SHP77 treated with DMSO at 0.1 percent for 48 hours (cell line): Measurements from ENCODE around the gene CCL17.
A peak's percentile ranks its signal among the peaks of the same experiment; 100 is the strongest.
"Not testable (repeated sequence)": the region's sequence is repeated elsewhere in the genome, so short reads cannot be mapped to it uniquely, and the experiment has no call there.

Source experiments
- DNase-seq: peaks from one replicate; lab custom pipeline; 2025; lab: John Stamatoyannopoulos, UW

The CCL17 gene

DNA sequence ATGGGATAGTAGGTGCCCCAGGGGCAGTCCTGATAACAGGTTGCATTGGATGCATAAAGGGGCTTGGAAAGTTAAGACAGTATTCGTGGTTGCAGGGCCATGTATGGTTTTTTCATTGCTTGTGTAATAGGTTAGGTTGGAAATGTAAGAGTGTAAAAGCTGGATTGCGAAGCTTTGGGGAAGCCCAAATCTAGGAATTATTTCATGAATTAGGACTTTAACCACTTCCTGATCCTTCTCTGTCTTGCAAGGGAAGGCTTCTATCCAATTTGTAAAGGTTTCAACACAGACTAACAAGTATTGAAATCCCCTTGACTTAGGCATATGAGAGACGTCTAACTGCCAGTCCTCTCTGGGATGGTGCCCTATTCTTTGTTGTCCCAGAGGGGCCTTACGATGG lies 7.8 kb upstream of the CCL17 start:
- no peak for DNase-seq

DNA sequence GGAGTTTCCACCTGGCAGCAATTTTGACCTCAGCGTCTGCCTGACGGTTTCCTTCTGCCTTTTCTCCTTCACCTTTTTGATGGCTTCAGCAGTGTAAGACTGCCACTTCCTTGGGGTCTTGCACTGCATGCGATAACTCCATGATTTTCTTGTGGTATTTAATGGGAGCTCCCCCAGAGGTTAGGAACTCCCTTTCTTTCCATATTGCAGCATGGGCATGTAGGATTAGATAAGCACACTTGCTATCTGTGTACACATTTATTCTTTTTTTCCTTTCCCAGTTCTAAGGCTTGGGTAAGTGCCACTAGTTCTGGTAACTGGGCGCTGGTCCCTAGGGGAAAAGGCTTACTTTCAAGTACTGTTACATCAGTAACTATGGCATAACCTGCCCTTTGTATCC lies 7.1 kb upstream of the CCL17 start:
- DNase-seq, result not testable (repeated sequence)

DNA sequence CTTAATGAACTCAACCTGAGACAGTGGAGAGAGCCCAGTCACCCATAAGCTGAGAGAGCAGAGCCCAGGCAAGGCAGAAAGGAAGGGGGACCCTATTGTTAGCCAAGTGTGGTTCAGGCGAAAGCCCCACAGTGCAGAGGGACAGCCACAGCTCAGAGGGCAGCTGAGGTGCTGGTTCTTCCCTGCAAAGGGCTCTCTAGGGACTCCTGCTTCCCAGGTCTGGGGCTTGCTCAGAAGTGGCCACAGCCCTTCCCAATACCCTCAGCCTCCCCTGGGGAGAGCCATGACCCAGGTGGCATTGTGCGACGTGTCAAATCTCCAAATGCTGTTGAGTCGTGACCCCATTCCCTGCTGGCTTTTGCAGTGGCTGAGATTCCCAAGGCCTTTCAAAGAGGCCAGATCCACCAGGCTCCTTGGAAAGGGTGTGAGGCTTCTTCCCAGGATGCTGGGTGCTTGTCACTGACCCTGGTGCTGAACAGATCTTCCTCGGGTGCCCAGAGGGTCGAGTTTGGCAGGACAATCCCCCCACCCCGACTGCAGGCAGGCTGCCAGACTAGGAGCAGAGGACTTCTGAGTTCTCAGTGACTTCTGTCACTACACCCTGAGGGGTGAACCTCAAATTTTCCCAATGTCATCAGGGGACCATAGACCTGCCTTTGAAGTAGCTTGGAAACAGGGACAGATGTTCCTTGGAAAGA lies 2.5 kb upstream of the CCL17 start:
- DNase-seq, result no peak

DNA sequence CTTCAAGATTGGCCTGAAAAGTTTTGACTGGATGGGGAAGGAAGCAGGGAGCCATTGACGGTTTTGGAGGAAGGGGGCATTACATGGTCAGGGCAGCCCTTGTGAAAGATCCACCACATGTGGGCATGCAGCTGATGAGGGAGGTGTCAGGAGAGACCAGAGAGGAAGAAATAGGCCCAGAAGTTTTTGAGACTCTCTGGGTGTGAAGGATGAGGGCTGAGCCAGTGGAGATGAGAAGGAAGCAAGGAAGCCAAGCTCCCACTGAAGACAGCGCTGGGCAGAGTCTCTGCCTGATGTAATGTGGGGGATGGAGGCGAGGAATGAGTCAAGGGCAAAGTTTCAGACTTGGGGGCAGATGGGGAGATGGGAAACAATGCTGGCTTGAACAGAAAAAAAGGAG lies 530 bp downstream of the CCL17 start:
- no peak for DNase-seq

DNA sequence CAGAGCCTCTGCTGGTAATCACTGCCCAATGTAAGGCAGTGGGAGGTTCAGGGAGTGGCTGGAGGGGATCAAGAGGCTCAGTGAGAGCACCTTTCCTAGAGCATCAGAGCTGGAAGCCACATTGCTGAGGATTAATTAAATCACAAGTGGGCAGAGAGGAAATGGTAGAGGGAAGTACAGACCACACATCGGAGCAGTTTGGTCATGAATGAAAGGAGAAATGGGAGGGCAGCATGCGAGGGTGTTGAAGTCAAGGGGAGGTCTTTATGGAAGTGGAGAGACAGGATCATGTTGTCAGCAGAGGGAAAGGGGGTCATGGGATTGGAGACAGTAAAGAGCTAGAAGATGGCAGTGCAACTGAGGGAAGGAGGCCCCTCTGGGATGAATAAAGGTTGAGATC lies 2.3 kb downstream of the CCL17 start:
- no peak for DNase-seq

DNA sequence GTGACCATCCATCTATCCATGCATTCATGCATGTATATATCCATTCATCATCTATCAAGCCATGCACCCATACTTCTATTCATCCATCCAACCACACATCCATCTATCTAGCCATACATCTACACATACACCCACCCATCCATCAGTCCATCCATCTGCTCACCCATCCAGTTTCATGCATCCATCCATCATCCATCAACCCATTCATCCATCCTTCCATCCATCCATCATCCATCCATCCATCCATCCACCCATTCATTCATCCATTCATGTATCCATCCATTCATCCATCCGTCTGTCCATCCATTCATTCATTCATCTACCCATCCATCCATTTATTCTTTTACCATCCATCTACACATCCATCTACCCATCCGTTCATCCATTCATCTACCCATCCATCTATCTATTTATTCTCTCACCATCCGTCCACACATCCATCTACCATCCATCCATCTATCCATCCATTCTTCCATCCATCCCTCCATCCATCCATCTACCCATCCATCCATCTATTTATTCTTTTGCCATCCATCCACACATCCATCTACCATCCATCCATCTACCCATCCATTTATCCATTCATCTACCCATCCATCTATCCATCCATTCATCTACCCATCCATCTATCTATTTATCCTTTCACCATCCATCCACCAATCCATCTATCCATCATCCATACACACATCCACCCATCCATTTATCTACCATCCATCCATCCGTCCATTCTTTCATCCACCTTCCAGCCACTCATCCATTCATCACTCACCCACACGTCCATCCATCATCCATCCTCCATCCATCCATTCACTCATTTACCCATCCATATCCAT lies 3.2 kb downstream of the CCL17 start:
- DNase-seq, result no peak

DNA sequence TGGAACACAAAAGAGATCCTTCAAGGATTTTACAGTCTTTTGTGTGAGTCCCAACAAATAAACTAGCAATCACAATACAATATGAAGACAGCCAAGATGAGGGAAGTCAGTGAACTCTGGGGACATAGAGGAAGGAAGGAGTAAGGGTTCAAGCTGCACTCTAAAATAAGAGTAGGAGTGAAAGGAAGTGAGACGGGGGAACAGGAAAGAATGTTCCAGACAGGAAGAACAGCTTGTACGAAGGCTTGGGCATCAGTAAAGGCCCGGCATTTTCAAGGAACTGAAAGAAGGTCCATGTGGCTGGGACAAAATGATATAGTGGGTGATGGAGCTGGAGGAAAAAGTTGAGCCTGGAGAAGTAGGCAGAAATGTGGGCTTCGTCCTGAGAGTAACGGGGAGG lies 4.5 kb downstream of the CCL17 start:
- DNase-seq, result no peak

DNA sequence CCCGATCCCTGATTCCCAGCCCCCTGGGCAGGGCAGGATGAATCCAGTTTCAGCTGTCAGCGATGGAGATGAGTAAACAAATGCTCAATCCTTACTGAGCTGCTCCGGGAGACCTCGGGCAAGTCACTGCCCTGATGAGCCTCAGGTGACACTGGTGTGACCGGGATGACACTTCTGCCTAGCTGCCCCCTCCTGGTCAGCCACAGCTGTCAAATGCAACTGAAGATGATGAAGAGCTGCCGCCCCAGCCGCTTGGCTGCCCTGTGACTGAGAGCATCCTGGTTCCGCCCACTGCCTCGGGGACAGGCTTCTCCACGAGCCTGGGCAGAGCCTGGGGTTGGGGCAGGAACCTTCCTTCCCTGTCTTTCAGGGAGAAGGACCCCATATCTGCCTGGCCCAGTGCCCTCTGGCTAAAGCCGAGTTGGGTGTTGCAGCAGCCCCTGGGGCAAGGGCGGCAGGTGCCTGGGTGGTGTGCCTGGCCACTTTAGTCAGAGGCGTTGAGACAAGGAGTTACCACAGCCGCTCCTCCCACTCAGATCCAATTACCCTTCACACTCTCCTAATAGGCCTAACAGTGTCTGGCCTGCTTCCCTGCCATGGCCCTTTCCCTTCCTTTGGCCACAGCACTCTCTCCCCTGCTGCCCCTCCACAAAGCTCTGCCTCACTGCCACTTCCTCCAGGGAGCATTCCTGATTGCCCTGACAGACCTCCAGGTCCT lies 5.5 kb downstream of the CCL17 start:
- no peak for DNase-seq

DNA sequence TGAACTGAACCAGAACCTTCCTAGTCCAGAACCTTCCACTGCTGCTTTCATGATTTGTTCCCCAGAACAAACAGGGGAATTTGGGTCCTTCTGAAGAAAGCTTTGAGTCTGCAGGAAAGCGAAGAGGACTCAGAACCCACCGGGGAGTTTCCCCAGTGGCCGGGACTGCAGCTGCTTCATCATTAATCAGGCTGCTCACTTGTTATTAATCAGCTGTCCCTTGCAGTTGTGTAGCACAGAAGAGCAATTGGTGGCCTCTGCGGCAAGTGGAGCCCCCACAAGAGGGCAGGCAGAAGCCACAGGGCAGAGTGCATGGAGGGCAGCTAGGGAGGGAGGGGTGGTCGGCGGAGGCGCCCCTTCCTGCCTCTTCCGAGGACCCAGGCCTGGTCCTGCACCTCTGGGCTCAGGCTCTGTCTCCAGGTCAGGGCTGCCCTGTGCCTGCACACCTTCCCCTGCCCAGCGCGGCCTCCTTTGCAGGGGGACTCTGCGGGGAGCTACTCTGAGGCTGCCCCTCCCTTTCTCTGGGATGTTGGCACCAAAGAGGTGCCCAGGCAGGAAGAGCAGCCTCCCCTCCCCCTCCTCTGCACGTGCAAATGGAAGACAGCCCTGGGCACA lies 6.9 kb downstream of the CCL17 start:
- no peak for DNase-seq

DNA sequence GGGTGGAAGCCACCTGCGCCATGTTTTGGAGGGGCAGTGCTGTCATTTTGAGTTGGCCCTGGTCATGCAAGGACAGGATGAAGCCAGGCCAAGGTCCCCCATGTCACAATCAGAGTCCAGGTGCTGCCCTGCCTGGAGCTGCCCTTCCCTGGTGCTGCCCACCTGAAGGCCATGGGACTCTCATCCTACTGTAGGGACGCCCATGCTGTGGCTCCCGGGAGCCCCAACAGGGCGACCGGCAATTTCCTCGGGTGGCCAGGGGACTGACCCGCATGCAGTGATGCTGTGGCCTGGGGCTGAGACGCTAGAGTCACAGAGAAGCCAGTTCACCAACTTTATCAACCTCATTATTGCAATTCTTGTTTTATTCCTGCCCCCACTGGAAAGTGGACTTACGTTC lies 8.0 kb downstream of the CCL17 start:
- no peak for DNase-seq

DNA sequence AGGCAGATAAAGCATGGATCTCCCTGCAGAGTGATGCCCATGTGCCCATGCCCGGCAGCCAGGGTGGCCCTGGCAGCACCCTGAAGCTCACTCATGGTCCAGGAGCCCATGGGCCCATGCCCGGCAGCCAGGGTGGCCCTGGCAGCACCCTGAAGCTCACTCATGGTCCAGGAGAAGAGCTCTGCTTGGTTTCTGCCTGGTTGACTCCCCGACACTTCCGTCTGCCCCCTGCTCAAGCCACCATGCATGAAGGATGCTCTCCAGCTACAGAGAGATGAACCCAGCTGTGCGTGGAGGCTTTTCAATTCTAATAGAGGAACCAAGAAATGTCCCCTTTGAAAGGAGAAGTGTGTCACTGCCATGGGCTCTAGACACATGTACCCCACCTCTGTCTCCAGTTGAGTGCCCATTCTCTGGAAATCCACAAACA lies 8.7 kb downstream of the CCL17 start:
- DNase-seq, result no peak

DNA sequence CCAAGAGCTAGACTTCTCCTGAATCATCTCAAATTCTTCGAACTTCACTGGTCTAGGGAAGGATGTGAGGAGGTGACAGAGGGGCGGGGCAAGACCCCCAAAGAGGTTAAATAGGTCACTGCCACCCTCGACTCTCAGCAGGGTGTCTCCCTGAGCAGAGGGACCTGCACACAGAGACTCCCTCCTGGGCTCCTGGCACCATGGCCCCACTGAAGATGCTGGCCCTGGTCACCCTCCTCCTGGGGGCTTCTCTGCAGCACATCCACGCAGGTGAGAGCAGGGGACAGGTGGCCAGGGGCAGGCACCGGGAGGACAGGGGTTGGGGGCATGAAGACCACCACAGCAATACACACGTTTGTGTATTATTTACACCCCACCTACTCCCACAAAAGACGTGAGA lies 9.2 kb downstream of the CCL17 start:
- no peak for DNase-seq

DNA sequence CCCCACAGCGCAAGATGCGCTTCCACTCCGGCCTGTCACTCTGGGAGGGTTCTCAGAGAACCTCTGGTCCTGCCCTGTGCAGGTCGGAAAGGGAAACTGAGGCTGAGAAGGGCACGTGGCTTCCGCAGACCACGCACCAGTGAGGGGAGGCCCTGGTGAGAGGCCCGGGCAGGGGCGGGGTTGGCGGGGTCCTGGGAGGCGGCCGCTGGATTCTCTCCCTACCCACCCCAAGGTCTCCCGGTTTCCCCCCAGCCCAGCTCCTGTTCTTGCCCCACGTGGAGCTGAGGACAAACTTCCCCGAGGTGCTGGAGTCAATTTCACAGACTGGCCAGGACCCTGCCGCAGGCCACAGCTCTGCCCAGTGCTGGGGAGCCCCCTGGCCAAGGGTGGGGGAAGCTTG lies 11.5 kb downstream of the CCL17 start:
- no peak for DNase-seq

DNA sequence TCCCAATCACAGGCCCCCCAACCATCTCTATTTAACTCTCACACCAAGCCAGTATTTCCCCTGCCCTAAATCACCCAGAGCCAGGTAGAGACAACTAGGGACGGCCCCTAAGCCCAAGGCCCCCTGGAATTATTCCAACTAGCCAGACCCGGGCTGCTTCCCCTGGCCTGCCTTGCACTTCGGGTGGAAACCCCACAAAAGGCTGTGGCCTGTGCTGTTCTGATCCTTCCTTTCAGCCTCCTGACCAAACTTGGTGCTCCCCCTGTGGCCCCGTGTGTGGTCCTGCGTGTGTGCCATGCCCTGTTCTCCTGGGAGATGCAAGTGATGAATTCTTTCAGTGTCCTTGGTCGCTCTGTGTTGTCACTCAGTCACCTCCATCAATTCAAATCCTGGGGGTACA lies 14.9 kb downstream of the CCL17 start:
- DNase-seq, result no peak

DNA sequence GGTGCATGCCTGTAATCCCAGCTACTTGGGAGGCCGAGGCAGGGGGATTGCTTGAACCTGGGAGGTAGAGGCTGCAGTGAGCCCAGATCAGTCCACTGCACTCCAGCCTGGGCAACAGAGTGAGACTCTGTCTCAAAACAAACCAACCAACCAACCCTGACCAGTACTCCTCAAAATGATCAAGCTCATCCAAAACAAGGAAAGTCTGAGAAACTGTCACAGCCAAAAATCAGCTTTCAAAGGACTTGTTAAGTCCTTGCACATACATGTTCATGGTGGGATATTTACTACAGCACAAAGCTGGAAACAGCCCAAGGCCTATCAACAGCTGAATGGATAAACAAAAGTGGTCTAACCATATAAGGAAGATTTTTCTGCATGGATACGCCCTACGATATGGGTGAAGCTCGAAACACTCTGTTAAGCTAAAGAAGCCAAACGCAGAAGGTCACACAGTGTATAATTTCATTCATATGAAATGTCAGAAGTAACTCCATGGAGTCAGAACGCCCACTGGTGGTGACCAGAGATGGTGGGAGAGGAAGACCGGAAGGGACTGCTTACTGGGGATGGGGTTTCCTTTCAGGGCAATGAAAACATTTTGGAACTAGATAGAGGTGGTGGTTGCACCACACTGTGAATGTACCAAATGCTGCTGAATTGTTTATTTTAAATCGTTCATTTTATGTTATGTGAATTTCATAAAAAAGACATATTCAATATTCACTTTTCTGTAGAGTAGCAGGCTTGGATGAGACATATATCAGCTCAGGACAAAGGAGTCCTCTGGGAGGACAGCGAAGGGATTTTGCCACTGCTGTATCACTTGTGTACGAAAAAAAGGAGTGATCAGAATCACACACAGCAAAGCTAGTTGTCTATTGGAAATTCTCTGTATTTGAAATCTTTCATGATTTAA lies 17.7 kb downstream of the CCL17 start:
- peak; percentile 67 for DNase-seq

DNA sequence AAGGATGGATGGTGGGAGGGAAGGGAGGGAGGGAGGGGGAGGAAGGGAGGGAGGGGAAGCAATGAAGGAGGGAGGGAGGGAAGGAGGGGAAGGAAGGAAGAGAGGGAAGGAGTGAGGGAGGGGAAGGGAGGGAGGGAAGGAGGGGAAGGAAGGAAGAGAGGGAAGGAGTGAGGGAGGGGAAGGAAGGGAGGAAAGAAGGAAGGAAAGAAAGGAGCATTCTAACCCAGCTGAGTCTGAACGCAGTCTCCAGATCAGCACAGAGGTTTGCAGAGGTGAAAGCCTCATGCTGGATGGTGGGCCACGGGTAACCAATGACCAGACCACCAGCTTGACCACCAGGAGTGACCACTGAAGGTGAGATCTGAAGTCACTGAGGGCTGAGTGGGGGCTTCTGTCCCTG lies 18.6 kb downstream of the CCL17 start:
- DNase-seq, result no peak

DNA sequence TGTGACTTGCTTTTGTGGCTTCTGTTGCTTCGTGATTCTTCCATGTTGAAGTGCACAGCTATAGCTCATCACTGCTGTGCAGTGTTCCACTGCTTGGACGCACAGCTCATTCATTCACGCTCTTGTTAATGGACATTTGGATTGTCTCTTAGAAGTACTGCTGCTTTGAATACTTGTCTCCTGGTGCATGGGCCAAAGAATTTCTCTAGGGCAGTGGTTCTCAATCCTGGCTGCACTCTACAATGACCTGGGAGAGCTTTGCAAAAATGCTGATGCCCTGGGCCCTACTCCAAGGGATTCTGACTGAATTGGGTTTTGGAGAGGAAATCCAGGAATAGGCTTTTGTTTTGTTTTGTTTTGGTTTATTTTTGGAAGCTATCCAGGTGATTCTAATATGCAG lies 20.0 kb downstream of the CCL17 start:
- DNase-seq, result no peak

DNA sequence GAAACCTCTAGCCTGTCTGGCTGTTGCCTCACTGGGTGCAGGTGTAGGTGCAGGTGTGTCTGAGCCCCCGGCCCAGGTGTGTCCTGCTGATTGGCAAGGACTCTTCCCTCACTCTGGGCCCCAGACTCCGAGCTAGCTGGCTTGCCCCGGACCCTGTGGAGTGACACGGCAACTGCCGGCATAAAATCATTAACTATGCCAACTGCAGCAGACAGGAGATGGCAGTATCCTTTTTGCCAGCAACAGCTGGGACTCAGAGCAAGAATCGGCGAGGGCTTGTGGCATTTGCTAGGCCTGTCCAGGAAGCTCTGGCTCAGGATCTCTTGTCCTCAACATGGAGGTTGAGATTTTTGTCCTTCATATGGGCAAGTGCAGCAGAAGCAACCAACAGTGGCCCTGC lies 21.8 kb downstream of the CCL17 start:
- DNase-seq, result no peak

DNA sequence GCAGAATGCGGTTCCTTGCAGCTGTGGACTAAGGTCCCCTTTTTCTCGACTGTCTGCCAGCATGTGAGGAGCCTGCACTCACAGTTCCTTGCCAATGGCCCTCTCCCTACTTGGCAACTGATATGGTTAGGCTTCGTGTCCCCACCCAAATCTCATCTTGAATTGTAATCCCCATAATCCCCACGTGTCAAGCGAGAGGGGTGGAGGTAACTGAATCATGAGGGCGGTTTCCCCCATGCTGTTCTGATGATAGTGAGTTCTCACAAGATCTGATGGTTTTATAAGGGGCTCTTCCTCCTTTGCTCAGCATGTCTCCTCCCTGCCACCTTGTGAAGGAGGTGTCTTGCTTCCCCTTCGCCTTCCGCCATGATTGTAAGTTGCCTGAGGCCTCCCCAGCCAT lies 22.7 kb downstream of the CCL17 start:
- DNase-seq, result no peak

DNA sequence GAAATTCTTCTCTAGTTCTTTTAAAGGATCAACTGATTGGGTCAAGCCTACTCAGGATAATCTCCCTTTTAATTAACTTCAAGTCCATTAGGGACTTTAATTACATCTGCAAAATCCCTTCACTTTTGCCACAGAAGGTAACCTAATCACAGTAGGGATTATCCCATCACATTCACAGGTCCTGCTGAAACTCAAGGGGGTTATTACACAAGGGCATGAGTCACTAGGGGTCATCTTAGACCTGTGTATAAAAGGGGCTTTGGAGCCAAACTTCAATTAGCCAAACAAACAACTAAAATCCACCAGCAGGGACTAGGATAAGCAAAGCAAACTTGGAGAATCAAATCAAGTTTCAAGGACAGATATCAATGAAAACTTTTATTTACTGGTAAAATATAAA lies 23.3 kb downstream of the CCL17 start:
- DNase-seq, result no peak

DNA sequence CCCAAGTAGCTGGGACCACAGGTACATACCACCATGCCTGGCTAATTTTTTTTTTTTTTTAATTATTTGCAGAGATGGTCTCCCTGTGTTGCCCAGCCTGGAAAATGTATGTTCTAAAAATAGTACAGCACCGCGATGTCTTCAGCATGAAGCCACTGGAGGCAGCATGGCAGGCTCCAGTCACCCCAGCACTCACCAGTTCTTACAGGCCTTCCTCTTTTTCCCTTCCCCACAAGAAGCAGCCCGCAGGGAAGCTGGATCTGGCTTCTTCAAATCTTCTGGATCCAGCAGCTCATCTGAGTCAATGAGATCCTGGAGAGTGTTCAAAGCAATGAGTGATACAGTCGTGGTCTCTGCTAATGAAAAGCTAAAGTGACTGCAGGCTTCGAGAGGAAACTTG lies 26.4 kb downstream of the CCL17 start:
- DNase-seq, result no peak

DNA sequence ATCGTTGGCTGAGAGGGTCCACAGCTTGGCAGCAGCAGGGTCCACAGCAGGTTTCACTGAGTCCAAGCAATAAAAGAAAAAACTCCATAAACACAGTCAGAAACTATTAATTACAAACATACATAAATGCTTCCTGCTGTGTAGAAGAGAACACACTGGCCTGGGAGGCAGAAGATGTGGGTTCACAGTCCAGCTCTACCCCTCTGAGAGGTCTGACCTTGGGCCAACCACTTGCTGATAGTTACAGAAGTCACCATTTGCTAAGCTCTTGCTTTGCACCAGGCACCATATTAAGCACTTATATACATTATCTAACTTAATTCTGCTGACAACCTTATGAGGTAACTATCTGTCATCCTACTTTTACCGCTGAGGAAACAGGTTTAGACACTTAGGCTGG lies 27.9 kb downstream of the CCL17 start:
- no peak for DNase-seq
